T-helper 2 cell treated with Interferon-gamma antibody and Interleukin-4, amounts not matched to agents 5 μg/mL and 100 μg/mL, for 36 hours (primary cell): ENCODE measurements around the gene SELENOM.

ENCODE experiments used
- DNase-seq: peaks from one replicate; pipeline ENCODE4 v3.0.0; 2021; ENCODE audit warnings: low spot score
- H3K27ac Mint-ChIP-seq: one replicate; pipeline ENCODE4 v1.8.0; 2021; ENCODE audit warnings: mild to moderate bottlenecking, mixed read lengths
- H3K27me3 Mint-ChIP-seq: one replicate; pipeline ENCODE4 v1.8.0; 2021; ENCODE audit warnings: low read depth, mixed read lengths
- H3K36me3 Mint-ChIP-seq: one replicate; pipeline ENCODE4 v1.8.0; 2021; ENCODE audit warnings: low read depth, mixed read lengths
- H3K4me1 Mint-ChIP-seq: one replicate; pipeline ENCODE4 v1.8.0; 2021; ENCODE audit warnings: low read depth, mixed read lengths
- H3K4me3 Mint-ChIP-seq: one replicate; pipeline ENCODE4 v1.8.0; 2022; ENCODE audit warnings: mild to moderate bottlenecking, moderate library complexity, mixed read lengths
- H3K9me3 Mint-ChIP-seq: one replicate; pipeline ENCODE4 v1.8.0; 2021; ENCODE audit warnings: mixed read lengths

SELENOM gene

DNA sequence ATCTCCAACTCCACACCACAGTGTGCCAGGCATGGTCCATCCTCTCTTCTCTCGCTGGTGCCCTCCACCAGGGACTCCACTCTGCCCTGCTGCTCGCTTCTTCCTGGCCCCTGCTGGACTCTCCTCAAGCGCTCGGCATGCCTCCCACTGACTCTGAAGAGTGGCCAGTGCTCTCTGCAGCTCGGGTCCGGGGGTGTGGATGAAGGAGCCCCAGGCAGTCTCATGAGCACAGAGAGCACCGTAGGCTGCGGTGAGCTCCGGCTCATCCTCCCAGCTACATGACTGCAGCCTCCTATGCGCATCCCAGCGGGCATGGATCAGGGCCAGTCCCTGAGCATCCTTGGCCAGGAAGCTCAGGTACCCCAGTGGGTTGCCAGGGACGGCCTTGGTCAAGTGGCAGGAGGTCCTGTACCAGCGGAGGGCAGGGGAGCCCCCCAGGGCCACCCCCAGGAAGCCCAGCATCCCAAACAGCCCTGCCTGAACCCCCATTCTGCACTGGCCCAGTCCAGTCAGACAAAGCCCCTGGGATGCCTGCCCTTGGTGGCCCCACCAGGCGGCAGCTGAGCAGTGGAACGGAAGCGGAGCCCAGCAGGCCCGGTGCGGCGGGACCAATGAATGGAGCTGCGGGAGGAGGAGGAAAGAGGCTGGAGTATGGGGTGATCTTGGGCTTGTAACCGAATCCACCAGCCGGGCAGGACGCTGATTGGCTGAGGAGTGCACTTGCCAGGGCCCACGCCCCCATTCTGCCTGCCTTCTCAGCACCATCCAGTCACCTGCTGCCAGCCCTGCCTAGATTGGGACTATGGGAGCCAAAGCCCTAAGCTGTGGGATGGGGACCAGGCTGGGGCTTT is 32.7 kb upstream of the SELENOM start, which contains the start of gene PLA2G3:
Gene PLA2G3 (minus strand): TSS at position 643 of the 851 bp plus-strand sequence. CDS start 154 bp downstream, at position 489.
- Mint-ChIP-seq H3K36me3 (no peaks in the 10 kb centered on the region), H3K27ac (no peak within 1 kb of the TSS), H3K9me3 (peaks cover 5% of the 10 kb centered on the region), H3K27me3 (no peaks in the 10 kb centered on the region), H3K4me1 (peaks cover 5% of the 10 kb centered on the region), H3K4me3 (no peak within 1 kb of the TSS)
- no peak for DNase-seq

DNA sequence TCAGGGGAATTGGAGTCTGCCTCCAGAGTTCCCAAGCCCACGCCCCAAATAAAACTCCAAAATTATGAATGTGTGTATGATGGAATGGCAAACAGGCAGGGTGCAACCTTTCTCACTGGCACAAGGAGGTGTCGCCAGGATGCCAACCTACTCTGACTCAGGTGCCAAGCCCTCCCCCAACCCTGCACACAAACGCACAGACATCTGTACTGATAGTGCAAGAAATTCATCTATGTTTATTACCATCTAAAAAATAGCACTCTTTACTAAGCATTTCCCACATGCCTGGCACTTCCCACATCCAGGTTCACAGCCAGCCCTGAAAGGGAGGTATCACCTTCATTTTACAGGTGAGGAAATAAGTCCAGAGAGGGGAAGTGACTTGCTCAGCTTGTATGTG is 31.7 kb upstream of the SELENOM start:
- Mint-ChIP-seq H3K4me3 (no peak overlapping the region), H3K27ac (no peak overlapping the region), H3K9me3 (no peaks in the 10 kb centered on the region), H3K36me3 (no peaks in the 10 kb centered on the region), H3K27me3 (no peaks in the 10 kb centered on the region), H3K4me1 (peaks cover 2% of the 10 kb centered on the region)
- no peak for DNase-seq

DNA sequence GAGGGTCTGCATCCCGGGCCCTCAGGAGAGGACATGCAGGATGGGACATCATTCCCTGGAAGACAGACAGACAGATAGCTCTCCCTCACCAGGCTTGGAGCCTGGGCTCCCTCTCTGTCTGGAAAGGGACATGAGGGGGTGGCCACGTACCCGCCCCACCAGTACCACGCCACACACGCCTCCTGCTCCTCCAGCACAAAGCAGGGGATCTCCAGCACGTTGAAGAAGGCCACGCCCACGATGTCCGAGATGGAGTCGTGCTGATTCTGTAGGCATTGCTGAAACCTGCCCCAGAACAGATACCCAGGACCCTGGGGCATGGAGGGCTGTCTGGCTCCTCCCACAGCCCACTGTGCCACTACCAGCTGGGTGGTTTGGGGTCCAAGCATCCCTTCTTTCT is 30.8 kb upstream of the SELENOM start:
- no peaks in the 10 kb centered on the region for H3K27me3 Mint-ChIP-seq
- no peak overlapping the region for H3K27ac Mint-ChIP-seq
- no peaks in the 10 kb centered on the region for H3K36me3 Mint-ChIP-seq
- no peak overlapping the region for H3K4me3 Mint-ChIP-seq
- DNase-seq: no peak
- no peaks in the 10 kb centered on the region for H3K9me3 Mint-ChIP-seq
- H3K4me1 Mint-ChIP-seq: no peaks in the 10 kb centered on the region

DNA sequence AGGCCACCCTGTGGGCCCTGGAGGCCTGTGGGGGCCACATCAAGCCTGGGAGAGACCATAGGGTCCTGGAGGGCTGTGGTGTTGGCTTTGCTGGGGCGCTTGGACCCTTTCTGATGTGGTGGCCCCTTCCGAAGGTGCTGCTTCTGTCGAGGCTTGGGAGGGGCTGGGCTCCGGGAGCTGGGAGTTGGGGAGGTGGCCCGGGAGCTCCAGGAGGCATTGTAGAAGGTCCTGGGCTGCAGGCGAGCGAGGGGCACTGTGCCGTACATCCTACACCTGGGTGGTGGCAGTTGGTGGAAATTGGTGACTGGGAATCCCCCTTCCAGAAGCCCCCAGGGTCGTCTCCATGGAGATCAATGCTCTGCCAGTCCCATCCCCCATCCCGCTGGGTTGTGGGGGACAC is 30.4 kb upstream of the SELENOM start:
- no peak overlapping the region for H3K4me3 Mint-ChIP-seq
- no peaks in the 10 kb centered on the region for H3K9me3 Mint-ChIP-seq
- no peak overlapping the region for H3K27ac Mint-ChIP-seq
- H3K36me3 Mint-ChIP-seq: no peaks in the 10 kb centered on the region
- no peaks in the 10 kb centered on the region for H3K27me3 Mint-ChIP-seq
- H3K4me1 Mint-ChIP-seq: no peaks in the 10 kb centered on the region
- DNase-seq: no peak

DNA sequence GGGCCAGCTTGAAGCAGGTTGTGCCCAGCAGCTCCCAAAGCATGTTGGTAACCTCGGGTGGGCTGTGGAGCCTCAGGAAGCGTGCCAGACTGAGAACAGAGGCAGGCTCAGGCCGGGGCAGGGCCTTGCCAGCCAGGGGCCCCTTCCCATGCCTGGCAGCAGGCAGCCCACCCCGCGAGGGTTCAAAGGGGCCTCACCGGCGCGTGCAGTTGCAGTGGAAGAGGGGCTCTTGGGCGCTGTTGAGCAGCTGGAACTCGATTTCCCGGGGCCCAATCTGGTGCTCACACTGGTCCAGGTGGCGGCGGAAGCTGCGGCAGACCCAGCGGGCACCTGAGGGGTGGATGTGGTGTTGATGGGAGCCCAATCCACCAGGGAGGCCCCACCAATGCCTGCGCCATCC is 29.3 kb upstream of the SELENOM start:
- Mint-ChIP-seq H3K27ac (no peak overlapping the region), H3K36me3 (no peaks in the 10 kb centered on the region), H3K27me3 (no peaks in the 10 kb centered on the region), H3K4me3 (no peak overlapping the region), H3K9me3 (no peaks in the 10 kb centered on the region), H3K4me1 (no peaks in the 10 kb centered on the region)
- DNase-seq: no peak

- no peaks in the 10 kb centered on the region for H3K4me1 Mint-ChIP-seq
- no peaks in the 10 kb centered on the region for H3K36me3 Mint-ChIP-seq
- H3K9me3 Mint-ChIP-seq: no peaks in the 10 kb centered on the region
- DNase-seq: no peak
- no peaks in the 10 kb centered on the region for H3K27me3 Mint-ChIP-seq
- no peak overlapping the region for H3K4me3 Mint-ChIP-seq
- H3K27ac Mint-ChIP-seq: no peak overlapping the region
These were observed 28.8 kb upstream of the SELENOM start for GRCh38 chr22:31136155-31136554.

- Mint-ChIP-seq H3K9me3 (no peaks in the 10 kb centered on the region), H3K4me1 (no peaks in the 10 kb centered on the region), H3K4me3 (no peak overlapping the region), H3K27ac (no peak overlapping the region), H3K36me3 (no peaks in the 10 kb centered on the region), H3K27me3 (no peaks in the 10 kb centered on the region)
- no peak for DNase-seq
These were observed 28.3 kb upstream of the SELENOM start for GRCh38 chr22:31135706-31136105.

DNA sequence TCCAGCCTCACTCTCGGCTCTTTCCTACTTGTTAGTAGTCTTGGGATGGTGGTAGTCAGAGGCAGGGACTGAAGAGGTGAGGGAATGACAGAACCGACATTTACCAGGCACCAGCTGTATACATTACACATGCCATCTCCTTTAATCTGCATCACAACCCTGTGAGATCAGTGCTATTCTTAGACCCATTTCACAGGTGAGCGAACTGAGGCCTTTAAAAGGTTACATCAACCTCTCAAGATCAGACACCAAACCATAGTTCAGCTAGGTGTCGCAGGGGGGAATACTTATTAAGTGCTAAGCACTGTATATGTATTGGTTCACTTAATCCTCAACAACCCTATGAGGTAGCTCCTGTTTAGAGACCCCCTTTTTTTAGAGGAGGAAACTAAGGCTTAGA is 27.3 kb upstream of the SELENOM start:
- Mint-ChIP-seq H3K36me3 (no peaks in the 10 kb centered on the region), H3K27ac (no peak overlapping the region), H3K9me3 (no peaks in the 10 kb centered on the region), H3K4me3 (no peak overlapping the region), H3K27me3 (no peaks in the 10 kb centered on the region), H3K4me1 (no peaks in the 10 kb centered on the region)
- no peak for DNase-seq

DNA sequence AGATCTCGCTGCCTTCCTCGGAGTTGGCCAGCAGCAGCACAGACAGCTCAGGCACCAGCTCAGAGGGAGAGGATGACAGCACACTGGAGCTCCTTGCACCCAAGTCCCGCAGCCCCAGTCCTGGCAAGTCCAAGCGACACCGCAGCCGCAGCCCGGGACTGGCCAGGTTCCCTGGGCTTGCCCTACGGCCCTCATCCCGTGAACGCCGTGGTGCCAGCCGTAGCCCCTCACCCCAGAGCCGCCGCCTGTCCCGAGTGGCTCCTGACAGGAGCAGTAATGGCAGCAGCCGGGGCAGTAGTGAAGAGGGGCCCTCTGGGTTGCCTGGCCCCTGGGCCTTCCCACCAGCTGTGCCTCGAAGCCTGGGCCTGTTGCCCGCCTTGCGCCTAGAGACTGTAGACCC is 26.5 kb upstream of the SELENOM start:
- Mint-ChIP-seq H3K36me3 (no peaks in the 10 kb centered on the region), H3K4me1 (no peaks in the 10 kb centered on the region)

DNA sequence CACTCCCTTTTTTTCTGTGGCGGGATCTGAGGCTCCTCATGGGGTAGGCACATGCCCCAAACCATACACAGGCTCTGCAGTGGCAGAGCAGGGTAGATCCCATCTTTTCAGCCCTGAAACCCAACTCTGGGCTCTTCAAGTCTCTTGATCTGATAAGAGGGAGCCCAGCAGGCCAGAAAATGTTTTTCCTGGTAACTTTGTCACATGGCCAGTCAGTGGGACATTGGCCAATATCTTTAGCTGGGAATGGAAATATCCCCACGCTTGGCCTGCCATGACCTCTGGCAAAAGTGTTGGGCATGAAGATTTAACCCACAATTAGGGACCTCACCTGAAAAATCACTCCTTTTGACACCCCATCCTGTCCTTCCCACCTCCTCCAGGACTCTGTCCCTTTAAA is 23.5 kb upstream of the SELENOM start:
- Mint-ChIP-seq H3K27ac (no peak overlapping the region), H3K36me3 (no peaks in the 10 kb centered on the region), H3K9me3 (no peaks in the 10 kb centered on the region), H3K4me1 (peaks cover 4% of the 10 kb centered on the region), H3K27me3 (no peaks in the 10 kb centered on the region), H3K4me3 (no peak overlapping the region)
- no peak for DNase-seq

More for the DNA sequence above, 26.5 kb upstream of the SELENOM start:
- no peak for DNase-seq
- no peaks in the 10 kb centered on the region for H3K9me3 Mint-ChIP-seq
- no peak overlapping the region for H3K4me3 Mint-ChIP-seq
- no peak overlapping the region for H3K27ac Mint-ChIP-seq
- H3K27me3 Mint-ChIP-seq: no peaks in the 10 kb centered on the region

- Mint-ChIP-seq H3K27me3 (no peaks in the 10 kb centered on the region), H3K4me1 (peaks cover 4% of the 10 kb centered on the region), H3K9me3 (no peaks in the 10 kb centered on the region), H3K27ac (no peak overlapping the region), H3K4me3 (no peak overlapping the region), H3K36me3 (no peaks in the 10 kb centered on the region)
- no peak for DNase-seq
These were observed 20.8 kb upstream of the SELENOM start for GRCh38 chr22:31128156-31128555.

- no peaks in the 10 kb centered on the region for H3K27me3 Mint-ChIP-seq
- H3K36me3 Mint-ChIP-seq: no peaks in the 10 kb centered on the region
- H3K4me1 Mint-ChIP-seq: peaks cover 4% of the 10 kb centered on the region
- H3K27ac Mint-ChIP-seq: no peak overlapping the region
- no peaks in the 10 kb centered on the region for H3K9me3 Mint-ChIP-seq
- no peak overlapping the region for H3K4me3 Mint-ChIP-seq
- DNase-seq: no peak
These were observed 19.9 kb upstream of the SELENOM start for GRCh38 chr22:31127181-31127772.

- no peaks in the 10 kb centered on the region for H3K27me3 Mint-ChIP-seq
- no peak for DNase-seq
- peaks cover 4% of the 10 kb centered on the region for H3K4me1 Mint-ChIP-seq
- no peaks in the 10 kb centered on the region for H3K9me3 Mint-ChIP-seq
- no peak overlapping the region for H3K27ac Mint-ChIP-seq
- H3K4me3 Mint-ChIP-seq: no peak overlapping the region
- H3K36me3 Mint-ChIP-seq: no peaks in the 10 kb centered on the region
These were observed 19.5 kb upstream of the SELENOM start for GRCh38 chr22:31126869-31127175.

- DNase-seq: no peak
- H3K4me3 Mint-ChIP-seq: no peak overlapping the region
- H3K27ac Mint-ChIP-seq: no peak overlapping the region
- no peaks in the 10 kb centered on the region for H3K36me3 Mint-ChIP-seq
- no peaks in the 10 kb centered on the region for H3K27me3 Mint-ChIP-seq
- no peaks in the 10 kb centered on the region for H3K9me3 Mint-ChIP-seq
- H3K4me1 Mint-ChIP-seq: peaks cover 4% of the 10 kb centered on the region
These were observed 18.9 kb upstream of the SELENOM start for GRCh38 chr22:31126128-31126868.
